HT-29 (cell line): ENCODE measurements around the gene C10orf105. TPM values are rescaled to one million over a fixed set of nuclear protein-coding genes. Genes with fewer than 3 reads are reported as not detected.
A peak's percentile ranks its signal among the peaks of the same experiment; 100 is the strongest.

Experiments used
- DNase-seq: peaks from one replicate; pipeline ENCODE4 v3.0.0-alpha.2; 2015; ENCODE audit warnings: low spot score
- total RNA-seq: library from RNA; depleted of rRNA; stranded (reverse); fragments of >200 nt; shearing (Covaris generic); gene quantifications from 2 replicates; pipeline ENCODE4 v1.2.3, GENCODE V29; 2014

The C10orf105 gene
- total RNA-seq, 1 experiment from 2014 or later: 0.20 TPM

DNA sequence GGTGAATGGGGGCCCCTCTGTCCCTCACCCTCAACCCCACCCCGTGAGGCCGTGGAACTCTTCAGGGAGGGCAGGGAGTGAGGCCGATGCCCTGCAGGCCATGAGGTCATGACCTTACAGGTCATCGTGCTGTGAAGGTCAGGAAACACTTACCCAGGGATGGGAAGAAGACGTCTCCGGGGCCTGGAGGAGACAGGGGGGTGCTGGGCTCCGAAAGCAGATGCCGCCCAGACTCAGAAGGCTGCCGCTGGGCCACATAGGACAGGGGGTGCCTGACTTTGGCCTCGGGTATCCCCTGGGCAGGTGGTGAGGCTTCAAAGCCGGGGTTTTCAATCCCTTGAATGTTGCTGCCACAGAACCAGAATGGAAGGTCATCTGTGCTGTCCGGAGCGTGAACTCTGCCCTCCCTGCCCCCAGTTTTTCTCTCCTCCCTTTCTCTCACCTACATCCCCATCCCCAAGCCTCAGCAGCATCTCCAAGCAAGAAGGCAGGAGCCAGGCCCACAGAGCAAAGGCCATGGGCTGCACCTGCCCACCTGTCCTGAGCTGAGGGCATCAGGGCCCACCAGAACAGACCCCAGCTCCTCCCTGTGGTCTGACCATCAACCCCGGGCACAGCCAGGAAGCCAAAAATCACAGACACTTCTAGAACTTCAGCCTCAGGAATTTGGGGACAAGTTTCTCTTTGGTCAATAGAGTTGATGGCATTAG is 32.1 kb upstream of the C10orf105 start:
- no peak for DNase-seq

DNA sequence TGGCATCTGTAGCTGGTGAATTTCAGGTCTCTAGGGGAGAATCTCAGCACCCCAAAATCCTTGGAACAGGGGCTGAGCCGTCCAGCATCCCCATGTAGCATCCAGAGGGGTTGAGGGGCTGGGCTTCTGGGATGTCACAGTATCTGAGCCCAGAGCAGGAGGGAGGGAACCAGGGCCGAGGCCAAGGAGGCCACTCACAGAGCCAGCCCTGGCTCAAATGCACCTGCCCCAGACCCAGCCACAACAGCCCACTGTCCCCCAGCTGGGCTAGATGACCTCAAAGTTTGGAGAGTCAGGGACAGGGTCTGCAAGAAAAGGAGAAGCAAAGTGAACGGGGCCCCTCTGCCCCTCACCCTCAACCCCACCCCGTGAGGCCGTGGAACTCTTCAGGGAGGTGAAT is 31.4 kb upstream of the C10orf105 start:
- DNase-seq: no peak

DNA sequence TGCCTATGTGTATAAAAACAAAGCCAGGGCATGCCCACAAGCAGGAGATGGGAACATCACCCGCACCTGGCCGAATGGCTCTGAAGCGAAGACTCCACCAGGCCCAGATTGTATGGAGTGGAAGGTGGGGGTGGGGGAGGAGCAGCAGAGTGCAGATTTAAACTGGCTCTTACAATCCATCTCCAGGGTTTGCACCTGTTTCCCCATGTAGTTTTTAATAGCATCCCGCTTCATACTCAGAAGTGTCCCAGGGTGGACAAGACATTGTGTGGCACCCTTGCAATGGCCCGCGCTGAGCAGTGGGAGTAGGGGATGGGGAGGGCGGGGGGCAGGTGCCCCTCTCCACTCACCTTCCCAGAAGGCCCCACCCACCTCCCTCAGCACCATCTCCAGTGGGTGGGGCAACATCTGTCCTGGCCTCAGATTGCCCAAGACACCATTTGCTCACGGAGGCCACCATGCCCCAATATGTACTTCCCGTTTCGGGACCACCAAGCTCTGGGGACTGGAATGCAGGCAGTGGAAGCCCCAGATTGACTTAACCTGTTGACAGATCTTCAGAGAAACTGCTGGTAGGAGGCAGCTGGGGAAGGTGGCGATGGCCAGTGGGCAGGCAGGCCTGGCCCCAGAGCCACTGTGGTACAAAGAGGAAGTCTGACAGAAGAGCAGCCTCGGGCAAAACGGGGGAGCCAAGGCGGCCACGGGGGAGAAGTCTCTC is 30.7 kb upstream of the C10orf105 start:
- DNase-seq: no peak

DNA sequence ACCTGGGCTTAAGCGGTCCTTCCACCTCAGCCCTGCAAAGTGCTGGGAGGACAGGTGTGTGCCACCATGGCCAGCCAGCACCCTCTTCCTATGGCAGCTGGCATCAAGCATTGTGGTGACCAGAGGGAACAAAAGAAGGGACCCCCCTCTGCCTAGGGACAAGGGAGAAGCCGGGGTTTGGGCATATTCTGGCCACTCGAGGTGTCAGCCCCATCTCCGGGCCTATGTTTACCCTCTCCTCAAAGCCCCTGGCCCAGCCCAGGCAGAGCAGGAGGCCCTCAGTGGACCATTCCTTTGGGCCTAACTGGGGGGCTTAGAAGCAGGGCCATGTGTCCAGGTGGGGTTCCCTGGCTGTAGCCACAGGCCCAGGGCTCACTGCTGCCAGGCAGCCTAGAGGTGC is 29.8 kb upstream of the C10orf105 start:
- no peak for DNase-seq

DNA sequence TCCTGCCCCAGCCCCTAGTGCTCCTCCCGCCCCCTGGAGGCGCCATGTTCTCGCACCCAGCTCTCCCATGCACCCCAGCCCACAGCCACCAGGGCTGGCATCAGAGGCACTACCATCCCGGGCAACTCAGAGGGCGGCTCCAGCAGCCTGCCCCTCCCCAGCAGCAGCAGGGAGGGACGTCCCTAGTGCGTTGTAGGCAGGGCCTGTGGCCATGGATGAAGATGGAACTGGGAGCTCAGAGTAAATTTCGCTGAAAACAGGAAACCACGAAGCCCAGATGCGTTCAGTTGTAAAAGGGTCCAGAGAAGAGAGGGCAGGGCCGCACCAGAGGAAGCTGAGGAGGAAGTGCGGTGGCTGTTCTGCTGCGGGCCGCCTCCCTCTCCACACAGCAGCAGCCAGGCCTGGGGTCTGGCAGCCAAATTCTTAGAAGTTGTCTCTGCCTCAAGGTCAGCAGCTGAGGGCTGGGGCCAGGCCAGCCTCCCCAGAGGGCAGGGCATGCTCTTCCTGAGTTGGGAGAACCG is 29.2 kb upstream of the C10orf105 start:
- no peak for DNase-seq

DNA sequence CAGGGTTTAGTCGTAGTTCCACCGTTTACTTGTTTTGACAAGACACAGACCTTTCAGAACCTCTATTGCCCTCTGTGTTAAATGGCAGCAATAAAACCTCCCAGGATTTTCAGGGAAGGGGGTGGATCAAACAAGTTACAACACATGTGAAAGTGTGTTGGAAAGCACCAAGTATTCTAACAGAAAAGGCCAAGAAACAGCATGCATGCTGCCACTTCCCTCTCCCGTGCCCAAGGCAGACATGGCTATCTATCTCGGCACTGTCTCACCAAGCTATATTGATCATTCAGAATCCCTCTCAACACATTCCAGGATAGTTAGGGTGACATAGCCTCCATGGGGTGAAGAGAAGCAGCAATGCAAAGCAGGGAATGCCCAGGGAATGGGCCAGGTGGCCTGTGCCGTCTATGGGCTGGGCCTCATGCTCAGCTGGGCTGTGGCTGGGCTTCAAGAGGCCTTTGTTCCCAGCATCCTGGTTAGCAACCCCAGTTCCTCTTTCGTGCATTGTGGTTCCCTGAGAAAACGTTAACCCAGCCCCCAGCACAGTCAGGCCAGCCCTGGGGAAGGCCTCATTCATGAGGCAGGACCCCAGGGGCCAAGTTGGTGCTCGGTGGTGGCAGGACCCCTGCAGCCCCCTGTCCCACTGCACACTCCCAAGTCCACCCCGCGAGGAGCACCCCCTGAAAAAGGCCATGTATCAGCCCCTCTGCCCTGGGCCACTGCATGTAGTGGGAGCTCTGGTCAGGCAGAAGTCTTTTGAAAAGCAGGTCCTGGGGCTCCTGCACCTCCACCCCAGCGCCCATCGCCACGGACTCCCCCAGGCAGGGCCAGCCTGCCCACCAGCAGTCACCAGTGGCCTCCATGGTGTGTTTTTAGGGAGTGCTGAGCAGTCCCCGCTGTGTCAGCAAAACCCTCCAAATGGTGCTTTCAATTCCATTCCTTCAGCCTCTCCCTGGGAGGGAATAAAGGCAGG is 28.3 kb upstream of the C10orf105 start:
- DNase-seq: no peak

DNA sequence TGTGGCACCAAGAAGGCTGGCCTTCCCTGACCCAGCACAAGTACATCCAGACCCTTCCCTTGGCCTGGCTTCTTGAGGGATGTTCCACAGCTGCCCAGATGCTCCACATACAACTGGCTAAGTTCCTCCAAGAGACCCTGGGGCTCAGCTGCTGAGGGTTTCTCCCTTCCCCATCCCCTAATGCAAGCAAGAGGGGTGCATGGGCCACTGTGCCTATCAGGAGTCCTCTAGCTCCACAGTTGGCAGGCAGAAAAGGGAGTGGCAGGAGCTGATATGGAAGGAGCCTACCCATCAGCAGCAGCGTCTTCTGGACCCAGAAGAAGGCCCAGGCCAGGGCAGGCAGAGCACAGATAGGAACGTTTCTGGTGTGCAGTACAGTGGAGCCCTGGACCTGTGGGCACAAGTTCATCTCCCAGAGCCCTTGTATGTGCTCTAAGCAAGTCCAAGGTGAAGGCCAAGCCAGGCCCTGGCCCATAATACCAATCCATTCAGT is 27.5 kb upstream of the C10orf105 start:
- no peak for DNase-seq

DNA sequence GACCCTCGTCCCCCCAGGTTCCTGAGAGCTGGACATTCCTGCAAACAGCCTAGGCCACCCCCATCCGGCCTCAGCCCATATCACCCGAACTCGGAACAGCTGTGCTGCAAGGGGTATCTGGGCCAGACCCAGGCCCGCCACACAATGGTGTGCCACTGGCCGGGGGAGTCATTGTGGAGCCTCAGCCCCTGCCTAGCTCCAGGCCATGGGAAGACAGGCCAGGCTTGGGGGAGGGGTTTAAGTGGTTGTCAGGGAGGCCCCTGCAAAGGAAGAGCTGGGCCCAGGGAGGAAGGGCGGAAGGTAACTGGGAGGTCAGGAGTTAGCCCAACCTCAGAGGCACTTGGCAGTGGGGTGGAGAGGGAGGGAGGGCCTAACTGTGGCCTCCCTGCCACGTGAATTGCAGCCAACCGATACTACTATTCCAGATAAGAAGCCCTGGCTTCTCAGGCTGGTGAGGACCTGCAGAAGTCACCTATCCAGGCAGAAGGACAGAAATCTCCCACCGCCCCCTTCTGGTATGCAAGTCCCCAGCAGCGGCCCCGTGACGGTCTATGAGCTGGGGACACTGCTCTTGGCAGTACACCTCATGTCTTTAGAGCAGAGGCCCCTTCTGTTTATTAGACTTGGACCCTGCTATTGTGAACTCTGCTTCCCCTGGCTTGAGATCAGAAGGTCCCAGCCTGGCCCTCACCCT is 26.9 kb upstream of the C10orf105 start:
- peak; percentile 63 for DNase-seq

DNA sequence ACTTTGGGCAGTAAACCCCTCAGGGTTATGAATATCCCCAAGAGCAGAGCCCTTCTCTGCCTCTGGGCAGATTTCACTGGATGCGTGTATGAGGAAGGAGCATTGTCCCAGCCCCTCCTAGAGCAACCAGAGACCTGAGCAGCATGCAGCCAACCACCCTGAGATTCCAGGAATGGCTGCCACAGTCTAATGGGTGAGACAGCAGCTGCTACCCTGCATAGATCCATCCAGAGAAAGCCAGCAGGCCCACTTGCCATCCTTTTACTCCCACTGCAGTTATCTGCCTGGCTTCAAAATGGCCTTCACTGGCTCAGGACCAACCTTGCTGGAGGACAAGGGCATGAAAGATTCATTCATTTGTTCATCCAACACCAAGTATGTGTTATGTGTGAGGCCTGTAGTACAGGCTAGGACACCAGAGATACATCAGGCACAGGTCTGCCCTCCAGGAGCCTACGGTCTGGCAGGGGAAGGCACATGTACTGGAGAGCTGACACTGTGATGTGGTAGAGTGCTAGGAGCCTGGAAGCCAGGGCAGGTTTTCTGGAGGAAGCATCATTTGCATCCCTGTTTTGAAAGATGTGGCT is 26.2 kb upstream of the C10orf105 start:
- DNase-seq: no peak

DNA sequence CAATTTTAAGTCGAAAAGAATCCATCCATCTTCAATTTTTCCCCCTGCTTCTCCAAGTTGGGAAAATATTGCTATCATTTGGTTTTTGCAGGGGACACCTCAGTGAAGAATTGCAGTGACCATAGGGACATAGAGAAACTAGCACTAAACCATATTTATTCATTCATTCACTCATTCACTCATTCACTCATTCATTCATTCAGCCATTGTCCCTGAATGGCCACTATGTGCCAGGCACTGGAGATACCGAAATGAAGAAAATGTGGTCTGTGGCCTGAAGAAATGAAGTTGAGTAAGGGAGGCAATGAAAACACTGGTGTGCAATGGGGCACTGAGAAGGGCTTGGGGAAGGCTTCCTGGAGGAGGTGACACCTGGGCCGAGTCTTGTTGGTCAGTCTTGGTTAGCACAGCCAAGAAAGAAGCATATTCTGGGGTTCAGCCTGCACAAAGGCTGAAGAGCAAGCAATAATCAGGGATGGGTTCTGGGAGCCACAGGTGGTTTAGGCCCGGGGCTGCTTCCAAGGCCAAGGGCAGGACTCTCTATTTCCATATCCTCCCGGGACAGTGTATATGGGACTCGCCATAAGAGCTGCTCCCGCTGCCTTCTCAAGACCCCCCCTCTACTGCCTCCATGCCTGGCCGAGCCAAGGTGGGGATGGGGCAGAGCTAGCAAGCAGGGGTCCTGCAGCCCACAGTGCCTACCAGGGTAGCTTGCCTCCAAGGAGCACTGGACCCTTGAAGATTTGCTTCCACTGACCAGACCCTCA is 25.5 kb upstream of the C10orf105 start:
- DNase-seq: no peak

DNA sequence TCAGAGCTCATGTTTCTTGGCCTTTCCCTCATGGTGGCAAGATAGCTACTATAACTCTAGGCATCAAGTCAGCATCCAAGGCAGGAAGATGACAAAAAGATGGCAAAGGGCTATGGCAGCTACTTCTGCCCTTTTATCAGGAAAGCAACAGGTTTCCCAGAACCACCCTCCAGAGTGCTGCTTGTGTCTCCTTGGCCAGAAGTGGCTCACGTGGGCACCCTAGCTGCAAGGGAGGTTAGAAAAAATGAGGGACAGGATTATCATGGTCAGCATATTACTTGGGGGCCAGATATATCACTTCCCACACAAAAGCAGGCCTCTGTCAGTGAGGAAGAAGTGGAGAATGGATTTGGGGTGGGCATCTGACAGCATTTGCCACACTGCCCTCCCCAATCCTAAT is 24.3 kb upstream of the C10orf105 start:
- DNase-seq: no peak

DNA sequence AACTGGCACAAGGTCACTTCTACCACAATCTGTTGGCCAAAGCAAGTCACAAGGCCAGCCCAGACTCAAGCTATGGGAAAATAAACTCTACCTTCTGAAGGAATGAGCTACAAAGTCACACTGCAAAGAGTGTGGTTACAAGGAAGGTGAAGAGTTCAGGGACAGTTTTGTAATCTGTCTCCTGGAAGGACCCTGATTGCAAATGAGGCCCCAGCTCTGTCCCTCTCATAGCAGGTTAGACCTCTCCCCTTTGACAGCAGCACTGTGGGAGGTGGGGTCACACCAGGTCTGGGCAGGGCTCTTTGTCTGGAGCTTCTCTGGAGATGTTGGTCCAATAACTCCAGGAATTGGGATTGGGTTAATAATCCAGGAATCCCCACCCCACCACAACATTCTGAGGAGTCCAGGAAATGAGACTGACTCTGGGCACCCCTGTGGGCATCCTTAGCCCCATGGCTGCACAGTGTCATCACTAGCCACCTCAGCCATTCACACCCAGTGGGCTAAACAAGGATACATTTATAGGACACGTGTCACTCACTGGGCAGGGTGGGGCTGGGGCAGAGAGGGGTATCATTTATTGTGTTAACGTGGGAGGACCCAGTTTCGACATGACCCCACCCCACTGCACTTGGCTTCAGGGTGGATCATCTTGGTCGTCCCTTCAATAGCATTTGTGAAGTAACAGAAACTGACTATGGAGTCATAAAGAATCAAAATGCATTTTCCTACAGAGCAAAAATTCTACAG is 23.7 kb upstream of the C10orf105 start:
- DNase-seq: no peak

DNA sequence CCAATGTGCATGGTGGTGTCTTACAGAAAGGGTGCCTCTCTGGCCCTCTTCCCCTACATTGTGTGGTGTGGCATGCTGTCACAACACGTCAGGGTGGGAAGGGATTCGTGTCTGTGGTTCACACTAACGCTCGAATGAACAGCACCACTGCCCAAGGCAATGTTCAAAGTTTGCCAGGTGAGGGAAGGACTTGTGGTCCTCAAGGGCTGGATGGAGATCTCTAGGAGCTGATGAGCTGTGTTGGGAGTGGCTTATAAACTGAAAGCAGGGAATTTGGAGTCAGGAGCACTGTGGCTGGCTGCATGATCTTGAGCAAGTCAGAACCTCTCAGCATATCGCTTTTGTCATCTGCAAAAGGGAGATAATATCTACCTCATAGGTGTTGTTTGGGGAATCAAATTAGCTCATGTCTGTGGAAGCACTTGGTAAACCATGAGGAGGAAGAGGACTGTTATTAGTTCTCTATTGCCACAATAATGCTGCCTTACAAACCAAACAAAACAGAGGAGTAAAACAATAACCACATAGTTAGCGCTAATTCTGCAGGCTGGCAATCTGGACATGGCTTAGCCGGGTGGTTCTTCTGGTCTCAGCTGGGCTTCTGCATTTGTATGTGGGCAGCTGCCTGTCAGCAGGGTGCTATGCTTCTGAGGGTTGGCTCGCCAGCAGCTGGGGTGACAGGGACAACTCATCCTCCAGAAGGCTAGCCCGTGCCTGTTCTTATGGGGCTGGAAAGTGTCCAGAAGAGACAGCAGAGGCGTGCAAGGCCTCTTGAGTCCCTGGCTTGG is 22.9 kb upstream of the C10orf105 start:
- DNase-seq: no peak

DNA sequence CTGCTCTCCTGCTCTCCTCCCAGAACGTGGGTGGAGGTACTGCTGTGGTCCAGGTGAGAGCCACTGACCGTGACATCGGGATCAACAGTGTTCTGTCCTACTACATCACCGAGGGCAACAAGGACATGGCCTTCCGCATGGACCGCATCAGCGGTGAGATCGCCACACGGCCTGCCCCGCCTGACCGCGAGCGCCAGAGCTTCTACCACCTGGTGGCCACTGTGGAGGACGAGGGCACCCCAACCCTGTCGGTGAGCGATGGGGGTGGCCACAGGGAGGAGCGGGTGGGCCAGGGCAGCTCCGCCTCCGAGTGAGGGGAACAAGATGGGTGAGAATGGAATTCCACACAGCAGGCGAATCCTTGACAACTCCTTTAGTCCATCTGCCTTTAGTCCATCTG is 22.1 kb upstream of the C10orf105 start:
- DNase-seq: no peak

DNA sequence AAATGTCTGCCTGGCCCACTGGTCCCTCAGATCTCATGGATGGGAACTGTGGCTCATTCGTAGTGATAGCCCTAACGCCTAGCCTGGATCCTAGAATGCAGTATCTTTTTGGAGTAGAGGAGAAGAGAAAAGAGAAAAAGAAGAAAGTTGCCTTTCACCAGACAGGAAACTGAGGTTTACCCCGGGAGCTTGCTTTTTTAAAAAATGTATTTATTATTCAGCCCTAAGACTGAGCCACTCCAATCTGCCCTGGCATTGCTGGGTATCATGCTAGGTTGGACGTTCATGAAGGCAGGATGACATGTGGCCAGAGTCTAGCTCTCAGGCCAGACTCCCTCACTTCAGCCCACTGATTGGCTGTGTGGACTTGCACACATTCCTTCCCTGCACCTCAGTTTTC is 21.5 kb upstream of the C10orf105 start:
- no peak for DNase-seq

DNA sequence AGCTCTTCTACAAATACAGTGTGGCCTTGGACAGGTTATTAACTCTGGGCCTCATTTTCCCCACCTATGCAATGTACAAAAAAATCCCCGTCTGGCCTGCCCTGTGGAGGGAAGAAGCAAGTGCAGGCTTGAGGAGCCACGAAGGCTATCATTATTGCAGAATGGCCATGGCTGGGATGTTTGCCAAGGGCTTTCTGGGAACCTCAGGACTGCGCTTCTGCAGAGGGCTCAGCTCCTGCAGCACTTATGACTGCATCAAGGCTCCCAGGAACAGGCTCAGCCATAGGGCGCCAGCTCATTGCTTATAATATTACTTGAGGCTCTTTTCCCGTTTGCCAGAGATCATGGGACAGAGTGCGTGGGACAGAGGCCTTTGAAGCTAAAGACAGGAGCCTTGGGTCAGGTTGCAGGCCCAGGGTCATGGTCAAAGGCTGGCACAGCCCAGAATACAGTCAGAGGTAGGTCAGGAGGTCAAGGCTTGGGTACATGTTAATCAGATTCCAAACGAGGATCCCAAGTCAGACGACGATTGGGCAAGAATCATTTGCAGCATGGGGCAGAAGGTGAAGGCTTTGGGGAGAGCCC is 20.6 kb upstream of the C10orf105 start:
- DNase-seq: no peak

DNA sequence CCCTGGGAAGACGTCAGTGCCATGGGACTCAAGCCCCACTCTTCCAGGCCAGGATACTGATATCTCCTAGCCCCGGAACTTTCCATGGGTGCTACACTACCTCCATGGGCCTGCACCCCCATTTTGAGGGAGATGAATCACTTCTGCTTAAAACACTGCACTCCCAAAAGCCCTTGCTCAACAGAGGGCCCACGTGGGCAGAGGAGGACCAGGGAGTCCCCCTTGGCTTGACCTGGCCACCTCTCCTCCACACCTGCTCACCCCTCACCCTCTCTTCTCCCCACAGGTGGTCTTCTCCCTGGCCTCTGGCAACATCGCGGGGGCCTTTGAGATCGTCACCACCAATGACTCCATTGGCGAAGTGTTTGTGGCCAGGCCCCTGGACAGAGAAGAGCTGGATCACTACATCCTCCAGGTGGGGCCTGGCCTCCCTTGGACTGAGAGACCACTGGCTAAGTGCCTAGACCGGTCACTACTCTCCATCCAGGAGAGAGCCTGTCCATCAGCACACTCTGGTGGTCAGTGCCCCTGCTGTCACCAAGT is 19.9 kb upstream of the C10orf105 start:
- DNase-seq: no peak

DNA sequence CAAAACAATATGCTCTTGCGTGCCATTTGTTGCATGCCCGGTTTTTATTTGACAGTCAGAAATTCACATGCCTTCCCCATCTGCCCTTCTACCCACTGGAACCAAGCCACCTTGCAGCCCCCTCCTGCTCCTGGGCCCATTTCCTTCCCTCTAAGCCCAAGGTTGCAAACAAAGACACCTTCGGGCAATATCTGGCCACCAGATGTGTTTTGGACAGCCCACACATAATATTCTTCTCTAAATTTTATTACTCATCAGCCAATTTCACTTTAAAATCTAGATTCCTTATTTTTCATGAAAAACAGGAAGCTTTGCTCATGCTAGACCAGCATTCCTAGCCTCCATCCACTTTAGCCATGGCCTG is 18.2 kb upstream of the C10orf105 start:
- DNase-seq: no peak
